Measurements from ENCODE around the gene FGF12. TPM values are rescaled to one million over a fixed set of nuclear protein-coding genes. Genes with fewer than 3 reads are reported as not detected.

The FGF12 gene
- total and polyA plus RNA-seq, 2 experiments from 2014 or later = 6.0 to 14.3 TPM

DNA sequence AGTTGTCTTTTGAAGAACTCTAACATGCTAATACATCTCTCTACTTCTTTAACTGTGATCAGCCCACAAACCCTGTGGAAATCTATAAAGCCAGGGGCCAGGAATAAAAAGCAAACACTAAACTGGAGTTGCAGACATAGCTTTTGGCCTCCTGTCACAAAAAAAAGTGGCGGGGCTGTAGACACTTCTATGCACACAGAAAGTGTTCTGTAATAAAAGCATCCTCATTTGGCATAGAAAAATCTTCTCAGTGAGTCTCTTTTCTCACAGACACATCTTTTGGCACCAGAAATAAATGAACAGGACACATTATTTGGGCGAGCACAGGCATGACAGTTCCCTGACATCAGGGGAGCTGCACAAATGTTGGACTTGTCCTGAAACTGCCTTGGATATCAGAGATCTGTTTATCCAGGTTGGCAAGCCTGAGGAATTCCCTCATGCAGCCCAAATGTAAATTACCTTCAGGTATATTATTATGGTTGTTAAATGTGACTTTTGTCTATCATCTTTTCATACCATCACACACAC lies 355.4 kb downstream of the FGF12 start:
- peaks cover 2% of the 10 kb centered on the region for H3K27me3 Mint-ChIP-seq (ENCODE audit: insufficient read depth, low read depth, poor library complexity)
- no peak overlapping the region for H3K27ac Mint-ChIP-seq
- H3K27ac ChIP-seq (ENCODE audit: low read depth) = no peak overlapping the region
- H3K27me3 ChIP-seq (ENCODE audit: insufficient read depth) = no peaks in the 10 kb centered on the region
- no peaks in the 10 kb centered on the region for H3K79me2 ChIP-seq (replicated peaks; ENCODE audit: insufficient read depth)
- H4K20me1 ChIP-seq (replicated peaks; ENCODE audit: insufficient read depth) = no peaks in the 10 kb centered on the region
- ATAC-seq = no peak
- H3K4me3 ChIP-seq = no peak overlapping the region
- TF ChIP-seq STAT1 (IDR thresholded peaks at IDR 0.05; ENCODE audit: unreplicated experiment) = no peak
- TF ChIP-seq, protein P1, sequence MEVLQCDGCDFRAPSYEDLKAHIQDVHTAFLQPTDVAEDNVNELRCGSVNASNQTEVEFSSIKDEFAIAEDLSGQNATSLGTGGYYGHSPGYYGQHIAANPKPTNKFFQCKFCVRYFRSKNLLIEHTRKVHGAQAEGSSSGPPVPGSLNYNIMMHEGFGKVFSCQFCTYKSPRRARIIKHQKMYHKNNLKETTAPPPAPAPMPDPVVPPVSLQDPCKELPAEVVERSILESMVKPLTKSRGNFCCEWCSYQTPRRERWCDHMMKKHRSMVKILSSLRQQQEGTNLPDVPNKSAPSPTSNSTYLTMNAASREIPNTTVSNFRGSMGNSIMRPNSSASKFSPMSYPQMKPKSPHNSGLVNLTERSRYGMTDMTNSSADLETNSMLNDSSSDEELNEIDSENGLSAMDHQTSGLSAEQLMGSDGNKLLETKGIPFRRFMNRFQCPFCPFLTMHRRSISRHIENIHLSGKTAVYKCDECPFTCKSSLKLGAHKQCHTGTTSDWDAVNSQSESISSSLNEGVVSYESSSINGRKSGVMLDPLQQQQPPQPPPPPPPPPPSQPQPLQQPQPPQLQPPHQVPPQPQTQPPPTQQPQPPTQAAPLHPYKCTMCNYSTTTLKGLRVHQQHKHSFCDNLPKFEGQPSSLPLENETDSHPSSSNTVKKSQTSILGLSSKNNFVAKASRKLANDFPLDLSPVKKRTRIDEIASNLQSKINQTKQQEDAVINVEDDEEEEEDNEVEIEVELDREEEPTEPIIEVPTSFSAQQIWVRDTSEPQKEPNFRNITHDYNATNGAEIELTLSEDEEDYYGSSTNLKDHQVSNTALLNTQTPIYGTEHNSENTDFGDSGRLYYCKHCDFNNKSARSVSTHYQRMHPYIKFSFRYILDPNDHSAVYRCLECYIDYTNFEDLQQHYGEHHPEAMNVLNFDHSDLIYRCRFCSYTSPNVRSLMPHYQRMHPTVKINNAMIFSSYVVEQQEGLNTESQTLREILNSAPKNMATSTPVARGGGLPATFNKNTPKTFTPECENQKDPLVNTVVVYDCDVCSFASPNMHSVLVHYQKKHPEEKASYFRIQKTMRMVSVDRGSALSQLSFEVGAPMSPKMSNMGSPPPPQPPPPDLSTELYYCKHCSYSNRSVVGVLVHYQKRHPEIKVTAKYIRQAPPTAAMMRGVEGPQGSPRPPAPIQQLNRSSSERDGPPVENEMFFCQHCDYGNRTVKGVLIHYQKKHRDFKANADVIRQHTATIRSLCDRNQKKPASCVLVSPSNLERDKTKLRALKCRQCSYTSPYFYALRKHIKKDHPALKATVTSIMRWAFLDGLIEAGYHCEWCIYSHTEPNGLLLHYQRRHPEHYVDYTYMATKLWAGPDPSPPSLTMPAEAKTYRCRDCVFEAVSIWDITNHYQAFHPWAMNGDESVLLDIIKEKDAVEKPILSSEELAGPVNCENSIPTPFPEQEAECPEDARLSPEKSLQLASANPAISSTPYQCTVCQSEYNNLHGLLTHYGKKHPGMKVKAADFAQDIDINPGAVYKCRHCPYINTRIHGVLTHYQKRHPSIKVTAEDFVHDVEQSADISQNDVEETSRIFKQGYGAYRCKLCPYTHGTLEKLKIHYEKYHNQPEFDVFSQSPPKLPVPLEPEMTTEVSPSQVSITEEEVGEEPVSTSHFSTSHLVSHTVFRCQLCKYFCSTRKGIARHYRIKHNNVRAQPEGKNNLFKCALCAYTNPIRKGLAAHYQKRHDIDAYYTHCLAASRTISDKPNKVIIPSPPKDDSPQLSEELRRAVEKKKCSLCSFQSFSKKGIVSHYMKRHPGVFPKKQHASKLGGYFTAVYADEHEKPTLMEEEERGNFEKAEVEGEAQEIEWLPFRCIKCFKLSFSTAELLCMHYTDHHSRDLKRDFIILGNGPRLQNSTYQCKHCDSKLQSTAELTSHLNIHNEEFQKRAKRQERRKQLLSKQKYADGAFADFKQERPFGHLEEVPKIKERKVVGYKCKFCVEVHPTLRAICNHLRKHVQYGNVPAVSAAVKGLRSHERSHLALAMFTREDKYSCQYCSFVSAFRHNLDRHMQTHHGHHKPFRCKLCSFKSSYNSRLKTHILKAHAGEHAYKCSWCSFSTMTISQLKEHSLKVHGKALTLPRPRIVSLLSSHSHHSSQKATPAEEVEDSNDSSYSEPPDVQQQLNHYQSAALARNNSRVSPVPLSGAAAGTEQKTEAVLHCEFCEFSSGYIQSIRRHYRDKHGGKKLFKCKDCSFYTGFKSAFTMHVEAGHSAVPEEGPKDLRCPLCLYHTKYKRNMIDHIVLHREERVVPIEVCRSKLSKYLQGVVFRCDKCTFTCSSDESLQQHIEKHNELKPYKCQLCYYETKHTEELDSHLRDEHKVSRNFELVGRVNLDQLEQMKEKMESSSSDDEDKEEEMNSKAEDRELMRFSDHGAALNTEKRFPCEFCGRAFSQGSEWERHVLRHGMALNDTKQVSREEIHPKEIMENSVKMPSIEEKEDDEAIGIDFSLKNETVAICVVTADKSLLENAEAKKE (CRISPR knock-in tag; IDR thresholded peaks at IDR 0.05) = no peak
- no peak for TF ChIP-seq NANOG (IDR thresholded peaks at IDR 0.05; ENCODE audit: borderline replicate concordance)
- no peak for TF ChIP-seq JUNB (IDR thresholded peaks at IDR 0.05; ENCODE audit: unreplicated experiment)
- H3K9me2 ChIP-seq (ENCODE audit: insufficient read depth) = no peaks in the 10 kb centered on the region
- H3K4me1 Mint-ChIP-seq = peaks cover 39% of the 10 kb centered on the region
- no peaks in the 10 kb centered on the region for H3K36me3 Mint-ChIP-seq (ENCODE audit: low read depth)
- DNase-seq (ENCODE audit: low spot score) = no peak
- H3K4me2 ChIP-seq = no peak overlapping the region
- H3K4me3 Mint-ChIP-seq = no peak overlapping the region
- no peak overlapping the region for H2AFZ ChIP-seq
- peaks cover 5% of the 10 kb centered on the region; the same call in 1 of the 2 replicates for H3K4me1 ChIP-seq (ENCODE audit: insufficient read depth)
- H3K9me3 Mint-ChIP-seq = no peaks in the 10 kb centered on the region
- no peaks in the 10 kb centered on the region for H3K36me3 ChIP-seq (ENCODE audit: insufficient read depth)
- no peaks in the 10 kb centered on the region for H3F3A ChIP-seq (replicated peaks; ENCODE audit: low read depth)

DNA sequence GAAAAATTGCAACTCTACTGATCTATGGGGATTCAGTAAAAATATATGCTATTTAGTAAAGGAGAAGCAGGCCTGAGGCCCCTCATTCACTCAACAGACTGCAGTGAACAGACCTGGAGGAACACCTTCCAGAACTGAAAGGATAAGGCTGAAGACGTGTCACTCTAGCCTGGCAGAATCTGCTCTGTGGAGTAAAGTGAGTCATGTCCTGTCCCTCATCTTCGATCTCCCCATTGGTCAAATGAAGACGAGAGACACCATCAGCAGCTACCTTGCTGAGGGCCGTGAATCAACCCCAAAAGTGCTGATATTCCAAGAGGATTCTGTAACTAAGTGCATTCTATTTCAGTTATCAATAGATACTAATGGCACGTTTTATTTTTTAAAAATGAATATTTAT lies 359.7 kb downstream of the FGF12 start:
- Mint-ChIP-seq H3K36me3 (ENCODE audit: low read depth) (no peaks in the 10 kb centered on the region), H3K4me1 (peaks cover 44% of the 10 kb centered on the region), H3K27ac (no peak overlapping the region), H3K27me3 (ENCODE audit: insufficient read depth, low read depth, poor library complexity) (peaks cover 5% of the 10 kb centered on the region), H3K4me3 (no peak overlapping the region), H3K9me3 (no peaks in the 10 kb centered on the region)
- no peak overlapping the region for H2AFZ ChIP-seq
- peaks cover 8% of the 10 kb centered on the region; the same call in 1 of the 2 replicates for H3K4me1 ChIP-seq (ENCODE audit: insufficient read depth)
- H3K27ac ChIP-seq (ENCODE audit: low read depth) = no peak overlapping the region
- H3F3A ChIP-seq (replicated peaks; ENCODE audit: low read depth) = no peaks in the 10 kb centered on the region
- no peaks in the 10 kb centered on the region for H3K79me2 ChIP-seq (replicated peaks; ENCODE audit: insufficient read depth)
- H4K20me1 ChIP-seq (replicated peaks; ENCODE audit: insufficient read depth) = no peaks in the 10 kb centered on the region
- no peaks in the 10 kb centered on the region for H3K27me3 ChIP-seq (ENCODE audit: insufficient read depth)
- no peaks in the 10 kb centered on the region for H3K9me2 ChIP-seq (ENCODE audit: insufficient read depth)
- ATAC-seq (no peak), DNase-seq (ENCODE audit: low spot score) (no peak)
- H3K36me3 ChIP-seq (ENCODE audit: insufficient read depth) = no peaks in the 10 kb centered on the region
- no peak overlapping the region for H3K4me2 ChIP-seq
- H3K4me3 ChIP-seq = no peak overlapping the region
- TF ChIP-seq, protein P2, sequence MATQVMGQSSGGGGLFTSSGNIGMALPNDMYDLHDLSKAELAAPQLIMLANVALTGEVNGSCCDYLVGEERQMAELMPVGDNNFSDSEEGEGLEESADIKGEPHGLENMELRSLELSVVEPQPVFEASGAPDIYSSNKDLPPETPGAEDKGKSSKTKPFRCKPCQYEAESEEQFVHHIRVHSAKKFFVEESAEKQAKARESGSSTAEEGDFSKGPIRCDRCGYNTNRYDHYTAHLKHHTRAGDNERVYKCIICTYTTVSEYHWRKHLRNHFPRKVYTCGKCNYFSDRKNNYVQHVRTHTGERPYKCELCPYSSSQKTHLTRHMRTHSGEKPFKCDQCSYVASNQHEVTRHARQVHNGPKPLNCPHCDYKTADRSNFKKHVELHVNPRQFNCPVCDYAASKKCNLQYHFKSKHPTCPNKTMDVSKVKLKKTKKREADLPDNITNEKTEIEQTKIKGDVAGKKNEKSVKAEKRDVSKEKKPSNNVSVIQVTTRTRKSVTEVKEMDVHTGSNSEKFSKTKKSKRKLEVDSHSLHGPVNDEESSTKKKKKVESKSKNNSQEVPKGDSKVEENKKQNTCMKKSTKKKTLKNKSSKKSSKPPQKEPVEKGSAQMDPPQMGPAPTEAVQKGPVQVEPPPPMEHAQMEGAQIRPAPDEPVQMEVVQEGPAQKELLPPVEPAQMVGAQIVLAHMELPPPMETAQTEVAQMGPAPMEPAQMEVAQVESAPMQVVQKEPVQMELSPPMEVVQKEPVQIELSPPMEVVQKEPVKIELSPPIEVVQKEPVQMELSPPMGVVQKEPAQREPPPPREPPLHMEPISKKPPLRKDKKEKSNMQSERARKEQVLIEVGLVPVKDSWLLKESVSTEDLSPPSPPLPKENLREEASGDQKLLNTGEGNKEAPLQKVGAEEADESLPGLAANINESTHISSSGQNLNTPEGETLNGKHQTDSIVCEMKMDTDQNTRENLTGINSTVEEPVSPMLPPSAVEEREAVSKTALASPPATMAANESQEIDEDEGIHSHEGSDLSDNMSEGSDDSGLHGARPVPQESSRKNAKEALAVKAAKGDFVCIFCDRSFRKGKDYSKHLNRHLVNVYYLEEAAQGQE (IDR thresholded peaks at IDR 0.05; ENCODE audit: unreplicated experiment) = no peak
